Immature natural killer cell (primary cell): ENCODE results near the gene PAX7. TPM values are rescaled to one million over a fixed set of nuclear protein-coding genes. Genes with fewer than 3 reads are reported as not detected.

Source experiments
- DNase-seq, 3 donors: peaks; one replicate each; pipeline ENCODE4 v3.0.0; 2022; ENCODE audit warnings: mixed read lengths in 1 of 3
- H3K27ac Mint-ChIP-seq, 6 donors: one replicate each; pipeline ENCODE4 v1.8.0; 2020; ENCODE audit warnings: mixed read lengths in 6 of 6, mild to moderate bottlenecking in 5 of 6, inconsistent platforms in 4 of 6, moderate library complexity in 3 of 6
- H3K27me3 Mint-ChIP-seq, 3 donors: one replicate each; pipeline ENCODE4 v1.8.0; 2020 to 2021; ENCODE audit warnings: low read depth in 3 of 3, mild to moderate bottlenecking in 3 of 3, mixed read lengths in 3 of 3, moderate library complexity in 3 of 3, inconsistent platforms in 1 of 3
- H3K36me3 Mint-ChIP-seq, 3 donors: one replicate each; pipeline ENCODE4 v1.8.0; 2020; ENCODE audit warnings: mixed read lengths in 3 of 3, inconsistent platforms in 2 of 3, mild to moderate bottlenecking in 2 of 3
- H3K4me1 Mint-ChIP-seq, 2 donors: one replicate each; pipeline ENCODE4 v1.8.0; 2020; ENCODE audit warnings: inconsistent platforms in 2 of 2, mild to moderate bottlenecking in 2 of 2, mixed read lengths in 2 of 2, moderate library complexity in 1 of 2
- H3K4me3 Mint-ChIP-seq, 5 donors: one replicate each; pipeline ENCODE4 v1.8.0; 2020; ENCODE audit warnings: mild to moderate bottlenecking in 5 of 5, mixed read lengths in 5 of 5, inconsistent platforms in 3 of 5, moderate library complexity in 3 of 5
- H3K9me3 Mint-ChIP-seq, 6 donors: one replicate each; pipeline ENCODE4 v1.8.0; 2020; ENCODE audit warnings: mild to moderate bottlenecking in 6 of 6, mixed read lengths in 6 of 6, inconsistent platforms in 4 of 6, moderate library complexity in 3 of 6
- polyA plus RNA-seq, 3 donors: library from polyadenylated mRNA; unstranded; fragments of 300-500 nt; fragmentation: Illumina TruSeq; gene quantifications; one replicate each; pipeline ENCODE4 v1.2.3, GENCODE V29; 2021

Gene PAX7
- polyA plus RNA-seq, 3 donors from 2014 or later = not detected

DNA sequence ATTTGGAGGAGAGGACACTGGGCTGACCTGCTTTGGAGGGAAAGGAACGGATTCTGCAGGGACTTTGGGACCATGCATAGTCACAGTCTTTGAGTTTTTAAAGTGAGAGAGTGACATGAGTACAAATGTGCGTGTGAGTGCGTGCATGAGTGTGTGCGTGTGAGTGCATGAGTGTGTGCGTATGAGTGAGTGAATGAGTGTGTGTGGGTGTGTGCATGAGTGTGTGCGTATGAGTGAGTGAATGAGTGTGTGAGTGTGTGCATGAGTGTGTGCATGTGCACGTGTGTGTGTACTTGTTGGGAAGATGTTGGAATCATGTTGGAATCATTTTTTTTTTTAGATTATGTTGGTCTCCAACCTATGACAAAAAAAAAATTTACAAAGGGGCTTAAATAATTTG, 70.5 kb downstream of the PAX7 start:
- Mint-ChIP-seq H3K4me3 (no peak overlapping the region), H3K4me1 (no peaks in the 10 kb centered on the region), H3K27me3 (peaks cover 9 to 15% (median 9%) of the 10 kb centered on the region in 3 donors), H3K27ac (no peak overlapping the region), H3K36me3 (no peaks in the 10 kb centered on the region), H3K9me3 (no peaks in the 10 kb centered on the region)
- DNase-seq = no peak

DNA sequence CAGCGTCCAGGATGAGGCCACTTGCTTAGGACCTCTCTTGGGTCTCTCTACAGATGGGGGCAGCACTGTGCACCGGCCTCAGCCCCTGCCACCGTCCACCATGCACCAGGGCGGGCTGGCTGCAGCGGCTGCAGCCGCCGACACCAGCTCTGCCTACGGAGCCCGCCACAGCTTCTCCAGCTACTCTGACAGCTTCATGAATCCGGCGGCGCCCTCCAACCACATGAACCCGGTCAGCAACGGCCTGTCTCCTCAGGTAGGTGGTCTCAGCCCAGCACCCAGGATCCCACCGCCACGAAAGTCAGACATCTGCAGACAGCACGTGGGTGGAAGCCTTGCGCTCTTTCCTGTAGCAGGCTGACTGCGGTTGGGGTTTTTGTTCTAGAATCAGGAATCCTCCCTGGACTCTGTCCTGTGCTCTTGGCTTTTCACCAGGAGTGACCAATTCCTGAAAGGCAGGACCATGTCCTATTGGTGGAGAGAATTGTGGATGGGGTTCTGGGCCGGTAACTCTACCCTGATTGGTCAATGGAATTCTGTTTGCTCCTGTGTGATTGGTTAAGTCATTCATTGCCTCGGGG, 72.5 kb downstream of the PAX7 start:
- Mint-ChIP-seq H3K4me1 (no peaks in the 10 kb centered on the region), H3K27me3 (peaks cover 5 to 9% (median 9%) of the 10 kb centered on the region in 3 donors), H3K36me3 (no peaks in the 10 kb centered on the region), H3K9me3 (no peaks in the 10 kb centered on the region), H3K27ac (no peak overlapping the region), H3K4me3 (no peak overlapping the region)
- DNase-seq = no peak

DNA sequence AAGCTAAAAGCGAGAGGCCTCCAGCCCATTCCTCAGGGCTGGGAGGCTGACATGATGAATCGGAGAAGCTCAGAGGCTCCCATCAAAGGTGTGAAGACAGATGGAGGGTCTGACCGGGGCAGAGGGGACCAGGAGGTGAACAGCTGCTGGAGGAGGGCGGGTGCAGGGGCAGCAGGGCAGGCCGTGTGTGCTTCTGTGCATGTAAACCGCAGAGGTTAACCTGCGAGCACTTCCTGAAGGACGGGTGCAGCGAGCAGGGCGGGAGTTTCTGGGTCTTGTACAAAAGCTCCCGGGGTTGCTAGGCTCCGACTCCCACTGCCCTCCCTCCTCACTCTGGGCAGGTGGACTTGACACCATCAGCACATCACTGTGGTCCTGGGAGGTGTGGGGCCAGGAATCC, 75.2 kb downstream of the PAX7 start:
- no peak overlapping the region for H3K27ac Mint-ChIP-seq
- DNase-seq = no peak
- no peak overlapping the region for H3K4me3 Mint-ChIP-seq
- no peaks in the 10 kb centered on the region for H3K9me3 Mint-ChIP-seq
- H3K36me3 Mint-ChIP-seq = no peaks in the 10 kb centered on the region
- H3K27me3 Mint-ChIP-seq = peaks cover 5 to 10% (median 5%) of the 10 kb centered on the region in 3 donors
- H3K4me1 Mint-ChIP-seq = no peaks in the 10 kb centered on the region

DNA sequence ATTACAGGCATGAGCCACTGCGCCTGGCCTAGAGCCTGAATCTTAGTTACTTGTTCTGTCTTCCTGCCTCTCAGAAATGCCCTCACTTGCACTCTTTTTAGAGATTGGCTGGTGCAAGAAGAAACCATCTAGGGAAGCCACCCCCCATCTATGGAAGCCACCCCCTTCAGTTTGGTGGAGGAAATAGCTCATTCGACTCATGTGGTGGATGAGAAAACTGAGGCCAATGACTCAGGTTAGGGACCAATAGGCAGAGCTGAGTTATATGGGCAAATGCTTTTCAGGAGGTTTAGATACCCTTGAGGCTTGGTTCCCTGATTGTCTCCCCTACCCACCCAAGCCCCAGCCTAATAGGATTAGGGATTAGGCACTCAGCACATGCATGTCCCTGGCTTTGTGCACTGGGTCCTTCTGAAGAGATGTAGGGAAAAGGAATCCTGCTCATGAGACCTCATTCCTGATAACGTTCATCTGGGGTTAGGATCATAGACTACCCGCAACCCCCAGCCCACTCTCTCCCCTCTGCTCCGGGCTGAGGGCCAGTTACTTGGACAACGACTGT, 77.1 kb downstream of the PAX7 start:
- Mint-ChIP-seq H3K9me3 (no peaks in the 10 kb centered on the region), H3K36me3 (no peaks in the 10 kb centered on the region), H3K4me3 (no peak overlapping the region), H3K27ac (no peak overlapping the region), H3K27me3 (peaks cover 2 to 9% (median 6%) of the 10 kb centered on the region in 3 donors), H3K4me1 (no peaks in the 10 kb centered on the region)
- DNase-seq = no peak

DNA sequence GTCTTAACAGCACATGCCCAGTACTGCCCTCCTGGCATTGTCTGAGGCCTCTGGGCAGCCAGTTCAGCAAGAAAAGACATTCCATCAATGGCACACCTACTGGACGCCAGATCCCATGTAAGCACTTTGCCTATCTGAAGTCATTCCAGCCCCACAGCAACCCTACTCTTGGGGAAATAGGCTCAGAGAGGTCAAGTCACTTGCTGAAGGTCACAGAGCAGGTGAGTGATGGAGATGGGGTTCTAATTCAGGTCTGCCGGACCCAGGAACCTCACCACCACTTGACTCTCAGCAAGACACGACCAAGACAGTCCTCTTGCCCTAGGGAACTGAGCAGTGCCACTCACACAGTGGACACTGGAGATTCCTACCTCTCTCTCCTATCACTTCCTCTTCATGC, 79.4 kb downstream of the PAX7 start:
- Mint-ChIP-seq H3K36me3 (no peaks in the 10 kb centered on the region), H3K4me3 (no peak overlapping the region), H3K27me3 (peaks cover 6 to 14% (median 11%) of the 10 kb centered on the region in 3 donors), H3K9me3 (no peaks in the 10 kb centered on the region), H3K27ac (no peak overlapping the region), H3K4me1 (no peaks in the 10 kb centered on the region)
- DNase-seq = no peak

DNA sequence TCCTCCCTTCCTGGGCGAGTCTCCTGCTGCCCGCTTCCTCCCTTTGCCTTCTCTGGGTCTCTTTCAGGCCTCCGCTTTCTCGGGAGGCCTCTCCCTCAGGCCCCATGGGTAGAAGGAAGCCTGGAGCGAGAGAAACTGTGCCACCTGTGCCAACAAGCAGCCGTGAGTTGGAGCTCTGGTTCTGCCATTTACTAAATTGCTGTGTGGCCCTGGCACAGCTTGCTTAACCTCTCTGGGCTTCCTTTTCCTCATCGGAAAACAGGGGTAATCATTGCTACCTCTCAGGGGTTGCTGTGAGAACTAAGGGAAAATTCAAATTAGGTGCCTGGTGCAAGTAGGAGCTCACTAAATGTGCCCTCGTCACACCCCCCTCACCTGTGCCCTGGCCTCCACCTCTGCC, 80.4 kb downstream of the PAX7 start:
- DNase-seq = no peak
- Mint-ChIP-seq H3K4me1 (no peaks in the 10 kb centered on the region), H3K4me3 (no peak overlapping the region), H3K27me3 (peaks cover 5 to 20% (median 9%) of the 10 kb centered on the region in 3 donors), H3K36me3 (no peaks in the 10 kb centered on the region), H3K9me3 (no peaks in the 10 kb centered on the region), H3K27ac (no peak overlapping the region)

DNA sequence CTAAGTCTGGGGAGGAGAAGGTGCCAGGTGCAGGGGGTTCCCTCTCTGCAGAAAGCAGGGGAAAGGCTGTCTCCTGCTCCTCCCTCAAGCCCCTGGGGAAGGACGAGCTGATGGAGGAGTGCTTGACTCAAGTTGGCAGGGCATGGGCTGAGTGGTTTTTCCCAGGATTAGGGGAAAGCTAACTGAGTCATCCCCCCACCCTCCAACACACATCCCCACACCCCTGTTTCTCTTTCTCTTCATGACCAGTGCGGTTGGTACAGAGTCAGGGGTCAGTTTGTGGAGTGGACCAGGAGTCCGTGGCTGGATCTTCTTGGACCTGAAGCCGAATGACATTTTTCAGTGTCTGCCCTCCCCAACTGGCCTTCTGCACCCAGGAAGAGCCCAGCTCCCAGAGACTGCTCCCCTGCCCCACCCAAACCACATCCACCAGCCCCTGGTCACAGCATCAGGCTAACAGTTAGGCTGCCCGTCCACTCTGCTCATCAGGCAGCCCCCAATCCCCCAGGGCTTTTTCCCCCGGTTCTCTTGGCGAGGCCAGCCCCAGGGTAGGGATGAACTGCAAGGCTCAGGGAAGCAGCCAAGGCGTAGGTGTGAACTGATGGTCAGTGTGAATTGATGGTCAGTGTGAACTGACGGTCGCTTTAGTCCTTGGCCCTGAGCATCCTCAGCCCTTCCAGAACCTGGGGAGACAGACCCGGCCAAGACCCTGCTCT, 81.0 kb downstream of the PAX7 start:
- Mint-ChIP-seq H3K27ac (no peak overlapping the region), H3K27me3 (peaks cover 7 to 24% (median 7%) of the 10 kb centered on the region in 3 donors), H3K9me3 (no peaks in the 10 kb centered on the region), H3K4me1 (no peaks in the 10 kb centered on the region), H3K36me3 (no peaks in the 10 kb centered on the region), H3K4me3 (no peak overlapping the region)
- DNase-seq = no peak

DNA sequence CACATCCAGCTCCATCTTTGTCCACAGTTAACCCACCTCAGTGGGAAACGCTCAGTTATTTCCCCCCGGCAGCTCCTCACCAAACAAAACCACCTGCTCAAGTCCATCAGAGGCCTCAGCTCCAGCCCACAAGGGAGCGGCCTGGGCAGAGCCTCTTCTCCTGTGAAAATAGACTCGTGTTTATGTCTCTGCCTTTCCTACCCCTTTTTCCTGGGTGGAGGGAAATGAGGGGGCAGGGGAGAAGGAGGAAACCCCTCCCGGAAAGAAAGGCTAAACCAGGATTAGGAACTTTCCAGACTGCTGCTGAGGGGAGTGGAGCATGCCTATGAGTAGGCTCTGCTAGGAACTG, 81.6 kb downstream of the PAX7 start:
- Mint-ChIP-seq H3K4me1 (no peaks in the 10 kb centered on the region), H3K36me3 (no peaks in the 10 kb centered on the region), H3K27me3 (peaks cover 7 to 24% (median 8%) of the 10 kb centered on the region in 3 donors), H3K4me3 (no peak overlapping the region), H3K27ac (no peak overlapping the region), H3K9me3 (no peaks in the 10 kb centered on the region)
- no peak for DNase-seq

DNA sequence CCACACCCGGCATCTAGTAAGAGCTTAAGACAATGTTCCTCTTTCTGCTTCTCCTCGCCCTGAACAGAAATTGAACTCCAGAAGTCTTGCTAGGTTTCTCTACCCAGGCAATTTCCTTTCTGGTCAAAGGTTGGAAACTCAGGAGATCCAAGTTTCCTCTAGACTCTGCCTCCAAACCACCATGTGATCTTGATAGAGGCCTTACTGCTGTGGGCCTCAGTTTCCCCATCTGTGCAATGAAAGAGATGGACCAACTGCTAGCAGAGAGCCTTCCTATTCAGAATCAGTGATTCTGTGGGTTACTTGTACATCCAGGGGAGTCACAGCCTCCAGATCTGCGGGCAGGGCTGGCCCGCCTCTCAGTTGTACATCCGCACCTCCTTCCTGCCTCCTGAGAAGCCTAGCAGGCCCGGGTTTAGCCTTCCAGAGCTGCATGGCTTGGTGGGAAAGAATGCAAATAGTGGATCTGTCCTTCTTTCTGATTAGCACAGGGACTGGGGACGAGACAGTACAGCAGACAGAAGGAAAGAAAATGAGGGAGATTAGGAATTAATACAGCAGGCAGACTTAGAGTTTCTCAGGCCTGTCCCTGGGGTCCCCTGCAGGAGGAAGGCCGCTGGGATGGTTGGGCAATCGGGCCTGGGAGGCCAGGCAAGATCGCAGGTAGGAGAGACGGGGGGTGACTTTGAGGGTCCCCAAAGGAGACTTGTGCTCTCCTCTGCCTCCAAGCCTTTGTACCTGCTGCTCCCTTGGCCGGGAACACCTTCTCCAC, 83.9 kb downstream of the PAX7 start:
- no peak overlapping the region for H3K27ac Mint-ChIP-seq
- no peaks in the 10 kb centered on the region for H3K9me3 Mint-ChIP-seq
- DNase-seq = no peak
- peaks cover 9 to 34% (median 15%) of the 10 kb centered on the region in 3 donors for H3K27me3 Mint-ChIP-seq
- no peaks in the 10 kb centered on the region for H3K36me3 Mint-ChIP-seq
- no peak overlapping the region for H3K4me3 Mint-ChIP-seq
- no peaks in the 10 kb centered on the region for H3K4me1 Mint-ChIP-seq

DNA sequence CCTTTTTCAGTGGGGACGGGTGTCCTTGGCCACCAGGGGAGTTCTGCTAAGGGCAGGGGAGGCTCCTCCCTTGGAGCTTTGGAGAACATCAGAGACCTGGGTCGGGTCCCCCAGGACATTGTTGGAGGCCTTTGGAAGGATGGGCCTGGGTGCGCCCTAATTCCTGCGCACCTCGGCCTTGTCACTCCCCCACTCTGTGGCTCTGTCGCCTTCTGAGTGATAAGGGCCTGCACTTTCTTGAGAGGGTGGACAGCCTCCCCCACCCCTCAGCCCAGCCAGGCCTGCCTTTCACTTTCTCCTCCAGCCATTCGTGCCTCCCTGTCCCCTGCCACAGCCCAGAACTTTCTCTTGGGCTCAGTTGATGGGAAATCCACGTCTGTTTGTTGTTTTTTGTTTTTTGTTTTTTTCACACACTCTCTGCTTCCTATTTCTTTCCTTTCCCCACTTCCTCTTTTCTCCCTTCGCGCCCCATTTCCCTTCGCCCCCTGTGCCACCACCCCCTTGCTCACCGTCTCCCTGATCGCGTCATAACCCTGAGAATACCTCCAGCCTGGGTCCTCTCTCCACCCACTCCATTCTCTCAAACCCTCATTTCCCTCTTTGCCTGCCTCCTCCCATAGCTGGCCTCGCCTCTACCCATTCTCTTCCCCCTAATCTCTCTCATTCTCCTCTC, 85.6 kb downstream of the PAX7 start:
- peaks cover 10 to 36% (median 20%) of the 10 kb centered on the region in 3 donors for H3K27me3 Mint-ChIP-seq
- no peaks in the 10 kb centered on the region for H3K4me1 Mint-ChIP-seq
- no peak overlapping the region for H3K4me3 Mint-ChIP-seq
- H3K9me3 Mint-ChIP-seq = no peaks in the 10 kb centered on the region
- no peak overlapping the region for H3K27ac Mint-ChIP-seq
- no peak for DNase-seq
- H3K36me3 Mint-ChIP-seq = no peaks in the 10 kb centered on the region

DNA sequence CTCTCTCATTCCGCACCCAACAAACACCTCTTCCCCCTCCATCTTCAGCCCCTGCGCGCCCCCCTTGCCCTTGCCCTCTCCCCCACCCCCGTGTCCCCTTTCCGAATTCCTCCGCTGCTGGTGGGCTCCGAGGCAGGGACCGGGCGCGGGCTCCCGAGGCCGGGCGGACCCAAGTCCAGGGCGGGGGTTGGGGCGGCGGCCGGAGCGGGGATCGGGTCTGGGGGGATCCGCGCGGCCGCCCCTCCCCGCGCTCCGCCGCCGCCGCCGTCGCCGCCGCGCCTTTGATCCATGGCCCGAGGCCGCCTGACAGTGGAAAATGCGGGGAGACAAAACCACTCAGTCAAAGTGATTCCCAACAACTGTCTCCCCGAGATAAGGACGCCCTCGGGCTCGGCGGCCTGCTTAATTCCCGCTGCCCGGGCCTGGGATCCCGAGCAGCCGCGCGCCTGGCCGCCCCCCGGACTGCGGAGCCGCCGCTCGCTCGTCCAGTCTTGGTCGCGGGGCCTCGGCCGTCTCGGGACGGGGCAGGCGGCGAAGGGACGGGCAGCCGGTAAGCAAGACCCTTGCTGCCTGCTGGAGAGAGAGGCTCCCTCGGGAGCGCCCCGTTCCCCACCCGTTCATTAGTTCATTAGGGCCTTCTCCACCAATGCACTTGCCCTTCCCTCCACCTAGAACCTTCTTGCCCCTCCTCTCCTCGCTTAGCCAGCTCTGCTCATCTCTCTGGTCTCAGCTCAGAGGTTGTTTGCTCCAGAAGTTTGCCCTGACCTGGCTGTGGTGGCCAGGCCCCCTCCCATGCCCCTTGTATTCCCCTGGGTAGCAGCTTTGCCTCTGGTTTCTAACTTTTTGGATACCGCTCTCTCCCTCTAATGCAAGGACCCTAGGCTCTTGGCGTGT, 86.4 kb downstream of the PAX7 start:
- Mint-ChIP-seq H3K4me3 (no peak overlapping the region), H3K4me1 (no peaks in the 10 kb centered on the region), H3K9me3 (no peaks in the 10 kb centered on the region), H3K36me3 (no peaks in the 10 kb centered on the region), H3K27ac (no peak overlapping the region), H3K27me3 (peaks cover 10 to 37% (median 17%) of the 10 kb centered on the region in 3 donors)
- no peak for DNase-seq

DNA sequence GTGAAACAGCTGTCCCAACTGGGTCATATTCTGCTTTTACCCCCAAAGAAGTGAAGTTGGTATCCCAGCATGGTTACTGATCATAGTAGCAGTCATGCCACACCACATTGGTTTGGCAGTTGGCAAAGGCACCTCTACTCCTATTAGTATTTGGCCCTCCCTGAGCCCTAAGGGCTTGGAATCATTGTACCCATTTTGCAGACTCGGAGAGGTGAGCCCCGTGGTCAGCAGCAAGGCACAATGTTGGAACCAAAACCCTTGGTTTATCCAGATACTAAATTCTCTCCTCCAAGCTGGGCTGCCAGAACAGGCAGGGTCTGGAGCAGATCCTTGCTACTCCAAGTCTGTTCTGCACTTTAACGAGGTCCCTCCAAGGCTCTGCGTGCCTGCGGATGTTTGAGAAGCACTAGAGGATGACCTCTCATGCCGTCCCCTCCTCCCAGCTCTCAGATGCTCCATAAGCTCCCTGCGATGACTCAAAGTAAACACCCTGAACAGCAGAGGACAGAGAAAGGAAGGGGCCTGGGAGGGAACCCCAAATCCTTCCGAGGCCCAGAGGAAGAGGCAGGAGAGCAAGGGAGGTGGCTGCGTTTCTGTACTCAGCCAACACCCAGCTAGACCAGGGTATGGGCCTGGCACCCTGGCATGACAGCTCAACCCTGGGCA, 89.3 kb downstream of the PAX7 start:
- DNase-seq = no peak
- Mint-ChIP-seq H3K9me3 (peaks cover 0 to 2% (median 0%) of the 10 kb centered on the region in 6 donors), H3K4me1 (no peaks in the 10 kb centered on the region), H3K27ac (no peak overlapping the region), H3K4me3 (no peak overlapping the region), H3K27me3 (peaks cover 6 to 28% (median 20%) of the 10 kb centered on the region in 3 donors), H3K36me3 (no peaks in the 10 kb centered on the region)
